ENCODE data around the gene DNAJC27. TPM values are rescaled to one million over a fixed set of nuclear protein-coding genes. Genes with fewer than 3 reads are reported as not detected.

DNAJC27 gene
- total and polyA plus RNA-seq, 7 donors = 3.3 to 8.2 (median 7.1) TPM

- intact Hi-C loops (cut with DNase I) = no loop called here
- peaks cover 0 to 3% (median 0%) of the 10 kb centered on the region in 3 donors for H3K27me3 ChIP-seq (ENCODE audit: insufficient read depth in 3 of 3, low read length in 2 of 3)
- H3K4me1 ChIP-seq = no peaks in the 10 kb centered on the region
- no peaks in the 10 kb centered on the region for H3K36me3 ChIP-seq (ENCODE audit: insufficient read depth in 1 of 2, low read depth in 1 of 2)
- WGBS, 3 donors = 77 to 83% (median 81%) methylated on average over 10 of the region's 10 CpGs
- no peaks in the 10 kb centered on the region for H3K9me3 ChIP-seq
- no peak for TF ChIP-seq CTCF (IDR thresholded peaks at IDR 0.05)
- no peak overlapping the region for H3K27ac ChIP-seq
- DNase-seq (no peak), ATAC-seq (no peak)
- no peak overlapping the region for H3K4me3 ChIP-seq
Measured at GRCh38 chr2:24912986-24913385, 58.8 kb downstream of the DNAJC27 start.

- no peak for DNase-seq
- ATAC-seq = no peak
- Histone ChIP-seq H3K27me3 (ENCODE audit: insufficient read depth in 3 of 3, low read length in 2 of 3) (peaks cover 0 to 3% (median 0%) of the 10 kb centered on the region in 3 donors), H3K9me3 (no peaks in the 10 kb centered on the region), H3K27ac (no peak overlapping the region), H3K4me3 (no peak overlapping the region), H3K4me1 (no peaks in the 10 kb centered on the region), H3K36me3 (ENCODE audit: insufficient read depth in 1 of 2, low read depth in 1 of 2) (no peaks in the 10 kb centered on the region)
- no peak for TF ChIP-seq CTCF (IDR thresholded peaks at IDR 0.05)
- 83 to 91% (median 88%) methylated on average over 7 of the region's 7 CpGs for WGBS, 3 donors
- intact Hi-C loops (cut with DNase I) = no loop called here
Measured at GRCh38 chr2:24912523-24912922, 59.2 kb downstream of the DNAJC27 start.

GRCh38 chr2:24910245-24910644 lies 61.5 kb downstream of the DNAJC27 start:
- no peak for TF ChIP-seq CTCF (IDR thresholded peaks at IDR 0.05)
- no peaks in the 10 kb centered on the region for H3K4me1 ChIP-seq
- ATAC-seq = no peak
- peaks cover 0 to 3% (median 0%) of the 10 kb centered on the region in 3 donors for H3K27me3 ChIP-seq (ENCODE audit: insufficient read depth in 3 of 3, low read length in 2 of 3)
- WGBS, 3 donors = 95 to 96% (median 95%) methylated on average over 3 of the region's 3 CpGs
- H3K27ac ChIP-seq = no peak overlapping the region
- H3K9me3 ChIP-seq = no peaks in the 10 kb centered on the region
- no peak overlapping the region for H3K4me3 ChIP-seq
- intact Hi-C loops (cut with DNase I) = no loop called here
- no peak for DNase-seq
- H3K36me3 ChIP-seq (ENCODE audit: insufficient read depth in 1 of 2, low read depth in 1 of 2) = no peaks in the 10 kb centered on the region

GRCh38 chr2:24909555-24910177 lies 62.1 kb downstream of the DNAJC27 start:
- no peaks in the 10 kb centered on the region for H3K36me3 ChIP-seq (ENCODE audit: insufficient read depth in 1 of 2, low read depth in 1 of 2)
- H3K9me3 ChIP-seq = no peaks in the 10 kb centered on the region
- intact Hi-C loops (cut with DNase I) = no loop called here
- no peaks in the 10 kb centered on the region for H3K4me1 ChIP-seq
- H3K4me3 ChIP-seq = no peak overlapping the region
- no peak overlapping the region for H3K27ac ChIP-seq
- DNase-seq (no peak), ATAC-seq (no peak)
- TF ChIP-seq CTCF (IDR thresholded peaks at IDR 0.05) = no peak
- 83 to 88% (median 85%) methylated on average over 5 of the region's 5 CpGs for WGBS, 3 donors
- H3K27me3 ChIP-seq (ENCODE audit: insufficient read depth in 3 of 3, low read length in 2 of 3) = peaks cover 0 to 3% (median 0%) of the 10 kb centered on the region in 3 donors

GRCh38 chr2:24908461-24908901 lies 63.3 kb downstream of the DNAJC27 start:
- Histone ChIP-seq H3K27me3 (ENCODE audit: insufficient read depth in 3 of 3, low read length in 2 of 3) (peaks cover 0 to 3% (median 0%) of the 10 kb centered on the region in 3 donors), H3K36me3 (ENCODE audit: insufficient read depth in 1 of 2, low read depth in 1 of 2) (no peaks in the 10 kb centered on the region), H3K27ac (no peak overlapping the region), H3K9me3 (no peaks in the 10 kb centered on the region), H3K4me3 (no peak overlapping the region), H3K4me1 (no peaks in the 10 kb centered on the region)
- TF ChIP-seq CTCF (IDR thresholded peaks at IDR 0.05) = no peak
- no peak for ATAC-seq
- 78 to 86% (median 82%) methylated on average over 8 of the region's 8 CpGs for WGBS, 3 donors
- no peak for DNase-seq
- intact Hi-C loops (cut with DNase I) = no loop called here

All from psoas muscle (tissue), 8 donors.